Stimulated activated CD4-positive, alpha-beta T cell treated with anti-CD3 and anti-CD28 coated beads, Interleukin-12 subunit alpha, Interleukin-12 subunit beta, amount 100 ng/mL, for 48 hours (primary cell): Measurements from ENCODE around the gene APBB1.

Experiments used
- DNase-seq, 3 donors: peaks; one replicate each; pipeline ENCODE4 v3.0.0-alpha.2; 2020; ENCODE audit warnings: low read depth in 2 of 3, low spot score in 1 of 3

The APBB1 gene

GRCh38 chr11:6417907-6418556, 862 bp downstream of the APBB1 start:
- DNase-seq: no peak

GRCh38 chr11:6415797-6416196, 3.1 kb downstream of the APBB1 start:
- DNase-seq: no peak

GRCh38 chr11:6414874-6415328, 4.0 kb downstream of the APBB1 start:
- peak in 1 of 3 donors; percentile 25 for DNase-seq

GRCh38 chr11:6413791-6414201, 5.1 kb downstream of the APBB1 start:
- DNase-seq: peak in 2 of 3 donors; percentile 60

GRCh38 chr11:6411594-6412031, 7.3 kb downstream of the APBB1 start:
- no peak for DNase-seq

- no peak for DNase-seq
Measured at GRCh38 chr11:6410695-6411430, 8.0 kb downstream of the APBB1 start.

GRCh38 chr11:6406370-6406769, 12.5 kb downstream of the APBB1 start:
- no peak for DNase-seq

- no peak for DNase-seq
Measured at GRCh38 chr11:6405846-6406245, 13.0 kb downstream of the APBB1 start.

- DNase-seq: no peak
Measured at GRCh38 chr11:6405052-6405667, 13.7 kb downstream of the APBB1 start.

- no peak for DNase-seq
Measured at GRCh38 chr11:6404342-6405051, 14.4 kb downstream of the APBB1 start.

GRCh38 chr11:6403539-6403938, 15.4 kb downstream of the APBB1 start:
- no peak for DNase-seq

GRCh38 chr11:6402561-6402981, 16.3 kb downstream of the APBB1 start:
- peak in 2 of 3 donors; percentile 47 to 52 for DNase-seq

- no peak for DNase-seq
Measured at GRCh38 chr11:6402061-6402470, 16.8 kb downstream of the APBB1 start.

- no peak for DNase-seq
Measured at GRCh38 chr11:6401464-6401863, 17.4 kb downstream of the APBB1 start.

- DNase-seq: no peak
Measured at GRCh38 chr11:6400431-6401345, 18.2 kb downstream of the APBB1 start.

GRCh38 chr11:6397636-6398035, 21.3 kb downstream of the APBB1 start:
- no peak for DNase-seq

GRCh38 chr11:6397156-6397555, 21.7 kb downstream of the APBB1 start:
- no peak for DNase-seq

- no peak for DNase-seq
Measured at GRCh38 chr11:6395470-6396060, 23.3 kb downstream of the APBB1 start.

- no peak for DNase-seq
Measured at GRCh38 chr11:6393989-6394670, 24.8 kb downstream of the APBB1 start.
